CD4-positive, alpha-beta T cell (primary cell): ENCODE results near the gene AMPH. TPM values are rescaled to one million over a fixed set of nuclear protein-coding genes. Genes with fewer than 3 reads are reported as not detected.

Experiments used
- ATAC-seq: fragments of 200-7000 bp; cut with Tn5 transposase; one replicate; pipeline ENCODE4 v1.10.0; 2022; ENCODE audit warnings: mild to moderate bottlenecking; ENCODE audit not compliant: poor library complexity
- CTCF ChIA-PET: fragments of 350-600 bp; sonication (Branson Sonifier 250); formaldehyde crosslinking; loops from one replicate; lab custom pipeline; 2021; ENCODE audit warnings: antibody characterized with exemption, inconsistent platforms; lab: Charles Lee
- POLR2A ChIA-PET: fragments of 350-600 bp; sonication (Branson Sonifier 250); formaldehyde crosslinking; loops from one replicate; lab custom pipeline; 2021; ENCODE audit warnings: antibody characterized with exemption, inconsistent platforms; lab: Charles Lee
- DNase-seq, 14 experiments: peaks; one replicate each; pipeline ENCODE4 v3.0.0-alpha.2; 2013 to 2020; ENCODE audit warnings: mixed read lengths in 2 of 14
- H3K27ac ChIP-seq, 2 donors: one replicate each; pipeline versions ENCODE4 v1.5.1 to v1.7.0; 2013; ENCODE audit warnings: low read length in 2 of 2, low read depth in 1 of 2, mild to moderate bottlenecking in 1 of 2
- H3K27me3 ChIP-seq, 2 experiments: 1 replicate in 1 of 2; 2 replicates in 1 of 2; pipeline versions ENCODE4 v1.6.1 to v1.7.0; 2013; ENCODE audit warnings: low read length in 2 of 2, control low read depth in 1 of 2, mild to moderate bottlenecking in 1 of 2, moderate library complexity in 1 of 2; ENCODE audit not compliant: insufficient read depth in 2 of 2, control insufficient read depth in 1 of 2
- H3K36me3 ChIP-seq: one replicate; pipeline ENCODE4 v1.6.1; 2013; ENCODE audit warnings: low read length, control low read depth; ENCODE audit not compliant: insufficient read depth
- H3K4me1 ChIP-seq: one replicate; pipeline ENCODE4 v1.6.1; 2013; ENCODE audit warnings: low read length, control low read depth; ENCODE audit not compliant: insufficient read depth
- H3K4me3 ChIP-seq: one replicate; pipeline ENCODE4 v1.5.1; 2013; ENCODE audit warnings: mild to moderate bottlenecking, low read length, moderate library complexity
- H3K9me3 ChIP-seq, 2 experiments: 1 replicate in 1 of 2; 2 replicates in 1 of 2; pipeline versions ENCODE4 v1.6.1 to v1.7.0; 2013; ENCODE audit warnings: low read length in 2 of 2, mild to moderate bottlenecking in 2 of 2, control low read depth in 1 of 2, moderate library complexity in 1 of 2; ENCODE audit not compliant: control insufficient read depth in 1 of 2, insufficient read depth in 1 of 2
- H3K27ac Mint-ChIP-seq: one replicate; pipeline ENCODE4 v1.8.0; 2020; ENCODE audit warnings: mixed read lengths
- H3K27me3 Mint-ChIP-seq: one replicate; pipeline ENCODE4 v1.8.0; 2021; ENCODE audit warnings: mixed read lengths
- H3K36me3 Mint-ChIP-seq: one replicate; pipeline ENCODE4 v1.8.0; 2021; ENCODE audit warnings: low read depth, mixed read lengths
- H3K4me1 Mint-ChIP-seq: one replicate; pipeline ENCODE4 v1.8.0; 2021; ENCODE audit warnings: low read depth, mixed read lengths
- H3K4me3 Mint-ChIP-seq: one replicate; pipeline ENCODE4 v1.8.0; 2020; ENCODE audit warnings: mild to moderate bottlenecking, mixed read lengths
- H3K9me3 Mint-ChIP-seq: one replicate; pipeline ENCODE4 v1.8.0; 2020; ENCODE audit warnings: mixed read lengths
- intact Hi-C, 2 experiments: fragments of 100-400 bp; cut with DNase I in 1 of 2; cut with micrococcal nuclease in 1 of 2; formaldehyde crosslinking; loops; one replicate each; pipeline versions ENCODE4 v1.15.1 to v1.9.0; 2023 to 2025; cut with DNase I, micrococcal nuclease
- total RNA-seq, 174 experiments: library from RNA in 2 of 174; stranded (reverse) in 2 of 174; gene quantifications; one replicate each; pipeline ENCODE4 v1.2.3 and lab custom pipeline; 2021 to 2026
- TF ChIP-seq, protein P1 (sequence below): fragments of 200-600 bp; IDR thresholded peaks from one replicate; pipeline ENCODE4 v1.8.0; 2022; ENCODE audit warnings: antibody characterized with exemption, mild to moderate bottlenecking

Gene AMPH
- total RNA-seq, 2 experiments from 2014 or later: not detected

DNA sequence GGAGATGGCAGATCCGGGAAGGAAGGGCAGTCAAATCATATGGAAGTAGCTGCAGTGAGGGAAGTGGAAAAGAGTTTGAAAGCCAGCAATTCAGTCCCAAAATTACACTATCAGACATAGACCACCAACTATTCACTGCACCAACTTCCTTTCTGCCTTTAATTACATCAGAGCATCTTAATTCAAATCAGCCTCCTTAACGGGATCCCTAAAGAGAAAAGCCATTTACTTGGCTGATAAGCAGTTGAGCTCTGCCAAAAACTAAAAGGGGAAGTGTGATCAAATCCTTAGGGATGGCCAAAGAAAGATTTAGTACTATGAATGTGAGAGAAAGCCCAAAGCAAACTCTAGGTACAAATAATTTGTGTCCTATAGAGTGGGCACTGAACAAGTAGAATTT lies 110.4 kb downstream of the AMPH start:
- no peaks in the 10 kb centered on the region for H3K36me3 ChIP-seq
- H3K4me3 ChIP-seq: no peak overlapping the region
- Mint-ChIP-seq H3K27me3 (no peaks in the 10 kb centered on the region), H3K27ac (no peak overlapping the region), H3K9me3 (peaks cover 4% of the 10 kb centered on the region), H3K4me1 (no peaks in the 10 kb centered on the region), H3K36me3 (no peaks in the 10 kb centered on the region), H3K4me3 (no peak overlapping the region)
- ATAC-seq: no peak
- H3K4me1 ChIP-seq: no peaks in the 10 kb centered on the region
- DNase-seq: no peak
- no peak overlapping the region for H3K27ac ChIP-seq
- ChIA-PET CTCF (no interaction called here), POLR2A (no interaction called here)
- H3K27me3 ChIP-seq: no peaks in the 10 kb centered on the region
- H3K9me3 ChIP-seq: peaks cover 9 to 15% of the 10 kb centered on the region in 2 experiments
- intact Hi-C loops: no loop called here
- TF ChIP-seq, protein P1, sequence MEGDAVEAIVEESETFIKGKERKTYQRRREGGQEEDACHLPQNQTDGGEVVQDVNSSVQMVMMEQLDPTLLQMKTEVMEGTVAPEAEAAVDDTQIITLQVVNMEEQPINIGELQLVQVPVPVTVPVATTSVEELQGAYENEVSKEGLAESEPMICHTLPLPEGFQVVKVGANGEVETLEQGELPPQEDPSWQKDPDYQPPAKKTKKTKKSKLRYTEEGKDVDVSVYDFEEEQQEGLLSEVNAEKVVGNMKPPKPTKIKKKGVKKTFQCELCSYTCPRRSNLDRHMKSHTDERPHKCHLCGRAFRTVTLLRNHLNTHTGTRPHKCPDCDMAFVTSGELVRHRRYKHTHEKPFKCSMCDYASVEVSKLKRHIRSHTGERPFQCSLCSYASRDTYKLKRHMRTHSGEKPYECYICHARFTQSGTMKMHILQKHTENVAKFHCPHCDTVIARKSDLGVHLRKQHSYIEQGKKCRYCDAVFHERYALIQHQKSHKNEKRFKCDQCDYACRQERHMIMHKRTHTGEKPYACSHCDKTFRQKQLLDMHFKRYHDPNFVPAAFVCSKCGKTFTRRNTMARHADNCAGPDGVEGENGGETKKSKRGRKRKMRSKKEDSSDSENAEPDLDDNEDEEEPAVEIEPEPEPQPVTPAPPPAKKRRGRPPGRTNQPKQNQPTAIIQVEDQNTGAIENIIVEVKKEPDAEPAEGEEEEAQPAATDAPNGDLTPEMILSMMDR: no peak

DNA sequence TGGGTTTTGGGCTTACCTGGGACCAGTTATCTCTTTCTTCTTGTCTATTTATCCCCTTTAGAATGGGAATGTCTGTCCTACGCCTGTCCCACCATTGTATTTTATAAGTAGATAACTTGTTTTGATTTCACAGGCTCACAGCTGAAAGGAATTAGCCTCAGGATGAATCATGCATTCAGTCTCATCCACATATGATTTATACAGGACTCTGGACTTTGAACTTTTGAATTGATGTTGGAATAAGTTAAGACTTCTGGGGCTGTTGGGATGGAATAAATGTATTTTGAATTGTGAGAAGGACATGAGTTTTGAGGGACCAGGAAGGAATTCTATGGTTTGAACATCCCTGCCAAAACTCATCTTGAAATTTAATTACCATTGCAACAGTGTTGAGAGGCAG lies 112.6 kb downstream of the AMPH start:
- no peak for ATAC-seq
- TF ChIP-seq, protein P1: no peak
- Mint-ChIP-seq H3K4me3 (no peak overlapping the region), H3K27me3 (no peaks in the 10 kb centered on the region), H3K4me1 (no peaks in the 10 kb centered on the region), H3K27ac (no peak overlapping the region), H3K9me3 (peaks cover 14% of the 10 kb centered on the region), H3K36me3 (no peaks in the 10 kb centered on the region)
- H3K4me3 ChIP-seq: no peak overlapping the region
- H3K36me3 ChIP-seq: no peaks in the 10 kb centered on the region
- peaks cover 15 to 17% of the 10 kb centered on the region in 2 experiments for H3K9me3 ChIP-seq
- POLR2A ChIA-PET: no interaction called here
- H3K27me3 ChIP-seq: no peaks in the 10 kb centered on the region
- DNase-seq: no peak
- intact Hi-C loops: no loop called here
- CTCF ChIA-PET: no interaction called here
- H3K4me1 ChIP-seq: no peaks in the 10 kb centered on the region
- H3K27ac ChIP-seq: no peak overlapping the region

DNA sequence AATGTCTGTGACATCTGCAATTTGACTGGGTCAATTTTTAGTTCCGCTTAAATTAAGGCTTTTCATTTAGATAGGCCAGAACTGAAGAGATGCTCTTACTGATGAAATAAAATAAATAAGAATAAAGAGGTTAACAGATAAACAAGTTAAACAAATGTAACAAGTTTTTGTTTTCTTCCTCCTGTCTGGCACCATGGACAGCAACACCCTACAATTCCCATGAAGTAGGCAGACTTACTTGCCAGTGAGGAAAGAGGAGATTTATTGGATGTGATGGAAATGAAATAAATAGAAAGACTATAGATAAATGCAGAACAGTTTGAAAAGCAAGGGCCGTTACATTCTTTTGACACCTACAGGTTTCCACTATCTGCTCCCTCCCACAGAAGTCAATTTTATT lies 118.5 kb downstream of the AMPH start:
- Histone ChIP-seq H3K27me3 (no peaks in the 10 kb centered on the region), H3K4me1 (no peaks in the 10 kb centered on the region), H3K27ac (no peak overlapping the region), H3K9me3 (peaks cover 9 to 17% of the 10 kb centered on the region in 2 experiments), H3K36me3 (no peaks in the 10 kb centered on the region), H3K4me3 (no peak overlapping the region)
- Mint-ChIP-seq H3K36me3 (no peaks in the 10 kb centered on the region), H3K27ac (no peak overlapping the region), H3K4me1 (no peaks in the 10 kb centered on the region), H3K9me3 (peaks cover 14% of the 10 kb centered on the region), H3K27me3 (no peaks in the 10 kb centered on the region), H3K4me3 (no peak overlapping the region)
- no peak for DNase-seq
- TF ChIP-seq, protein P1: no peak
- ChIA-PET POLR2A (no interaction called here), CTCF (no interaction called here)
- intact Hi-C loops: no loop called here
- no peak for ATAC-seq
